Measurements from ENCODE around the gene ASB10. TPM values are rescaled to one million over a fixed set of nuclear protein-coding genes. Genes with fewer than 3 reads are reported as not detected.

Gene ASB10
- total RNA-seq, 1 donor from 2014 or later = not detected

- H3K4me3 Mint-ChIP-seq = no peak overlapping the region
Observed at GRCh38 chr7:151128716-151129115, 58.3 kb downstream of the ASB10 start.

GRCh38 chr7:151128144-151128543 is 58.9 kb downstream of the ASB10 start:
- H3K36me3 Mint-ChIP-seq (ENCODE audit: low read depth) = peaks cover 3% of the 10 kb centered on the region
- H3K27ac Mint-ChIP-seq = peak overlapping the region; percentile 4
- no peaks in the 10 kb centered on the region for H3K27me3 Mint-ChIP-seq
- intact Hi-C loops (cut with micrococcal nuclease) = loop anchor here (10.0 kb wide), 1 partner anchor 117 kb away; the partner anchor contains the start of gene SMARCD3
- H3K4me3 Mint-ChIP-seq = no peak overlapping the region
- no peaks in the 10 kb centered on the region for H3K4me1 Mint-ChIP-seq
- H3K9me3 Mint-ChIP-seq = no peaks in the 10 kb centered on the region
- DNase-seq = no peak

More at GRCh38 chr7:151128716-151129115, 58.3 kb downstream of the ASB10 start:
- no peaks in the 10 kb centered on the region for H3K4me1 Mint-ChIP-seq
- intact Hi-C loops (cut with micrococcal nuclease) = loop anchor here (10.0 kb wide), 1 partner anchor 116 kb away; the partner anchor contains the start of gene SMARCD3
- H3K27ac Mint-ChIP-seq = no peak overlapping the region
- no peaks in the 10 kb centered on the region for H3K27me3 Mint-ChIP-seq
- no peak for DNase-seq
- no peaks in the 10 kb centered on the region for H3K9me3 Mint-ChIP-seq
- H3K36me3 Mint-ChIP-seq (ENCODE audit: low read depth) = no peaks in the 10 kb centered on the region

GRCh38 chr7:151126491-151127137 is 60.4 kb downstream of the ASB10 start:
- H3K9me3 Mint-ChIP-seq = no peaks in the 10 kb centered on the region
- no peak overlapping the region for H3K27ac Mint-ChIP-seq
- H3K4me3 Mint-ChIP-seq = no peak overlapping the region
- H3K27me3 Mint-ChIP-seq = no peaks in the 10 kb centered on the region
- H3K36me3 Mint-ChIP-seq (ENCODE audit: low read depth) = peaks cover 4% of the 10 kb centered on the region
- intact Hi-C loops (cut with micrococcal nuclease) = loop anchor here (10.0 kb wide), 1 partner anchor 118 kb away; the partner anchor contains the start of gene SMARCD3
- H3K4me1 Mint-ChIP-seq = no peaks in the 10 kb centered on the region
- no peak for DNase-seq

- intact Hi-C loops (cut with micrococcal nuclease) = loop anchor here (10.0 kb wide), 1 partner anchor 119 kb away; the partner anchor contains the start of gene SMARCD3
- H3K36me3 Mint-ChIP-seq (ENCODE audit: low read depth) = peaks cover 6% of the 10 kb centered on the region
Observed at GRCh38 chr7:151125846-151126481, 61.1 kb downstream of the ASB10 start.

More at GRCh38 chr7:151125846-151126481, 61.1 kb downstream of the ASB10 start:
- no peak overlapping the region for H3K4me3 Mint-ChIP-seq
- no peak for DNase-seq
- H3K27ac Mint-ChIP-seq = no peak overlapping the region
- no peaks in the 10 kb centered on the region for H3K4me1 Mint-ChIP-seq
- no peaks in the 10 kb centered on the region for H3K9me3 Mint-ChIP-seq
- H3K27me3 Mint-ChIP-seq = no peaks in the 10 kb centered on the region

Other genes starting within 250 kb of the ASB10 start
- gene KCNH2, start 208.9 kb downstream of the ASB10 start, total RNA-seq = 0.36 and 0.37 TPM in 2 replicates
- gene NOS3, start 196.2 kb downstream of the ASB10 start, total RNA-seq = 14.3 and 15.7 TPM in 2 replicates
- 7.3 and 7.5 TPM in 2 replicates for gene ATG9B, start 162.8 kb downstream of the ASB10 start, total RNA-seq
- 56.4 and 57.4 TPM in 2 replicates for gene ABCB8, start 158.8 kb downstream of the ASB10 start, total RNA-seq
- gene ASIC3, start 138.7 kb downstream of the ASB10 start, total RNA-seq = 3.5 and 4.0 TPM in 2 replicates
- gene CDK5, start 129.4 kb downstream of the ASB10 start, total RNA-seq = 26.5 and 26.8 TPM in 2 replicates
- 115 and 127 TPM in 2 replicates for gene SLC4A2, start 127.7 kb downstream of the ASB10 start, total RNA-seq
- gene FASTK, start 106.4 kb downstream of the ASB10 start, total RNA-seq = 90.8 and 92.3 TPM in 2 replicates
- 53.8 and 59.2 TPM in 2 replicates for gene TMUB1, start 103.8 kb downstream of the ASB10 start, total RNA-seq
- gene AGAP3, start 100.8 kb downstream of the ASB10 start, total RNA-seq = 54.3 and 60.0 TPM in 2 replicates
- gene GBX1, start 19.6 kb downstream of the ASB10 start, total RNA-seq = not detected in 2 replicates
- gene H2BK1, start 23.2 kb upstream of the ASB10 start, total RNA-seq = 0.83 TPM in 1 of 2 replicates, not detected in the other
- gene ABCF2, start 40.0 kb upstream of the ASB10 start, total RNA-seq = 84.6 and 90.3 TPM in 2 replicates
- 42.0 and 46.4 TPM in 2 replicates for gene CHPF2, start 45.2 kb upstream of the ASB10 start, total RNA-seq
- 2.2 and 2.9 TPM in 2 replicates for gene SMARCD3, start 61.4 kb upstream of the ASB10 start, total RNA-seq
- gene NUB1, start 154.6 kb upstream of the ASB10 start, total RNA-seq = 36.5 and 40.4 TPM in 2 replicates
- gene WDR86, start 222.8 kb upstream of the ASB10 start, total RNA-seq = not detected in 2 replicates

Data from activated CD4-positive, alpha-beta T cell treated with anti-CD3 and anti-CD28 coated beads, Interleukin-2, amount 10 ng/mL, durations not matched to agents 24 days and 14 days (primary cell).